GM12875 (cell line): ENCODE measurements around the gene IER5.
A peak's percentile ranks its signal among the peaks of the same experiment; 100 is the strongest.

Source experiments
- H3K4me3 ChIP-seq: one replicate; pipeline ENCODE4 v1.5.1; 2011; ENCODE audit warnings: low read depth, low read length, control low read depth
- CTCF ChIP-seq: IDR thresholded peaks from 2 replicates; pipeline ENCODE4 v1.5.1; 2011; ENCODE audit warnings: low read depth, mild to moderate bottlenecking, control low read depth, inconsistent platforms, low read length, moderate library complexity, borderline replicate concordance; ENCODE audit not compliant: insufficient read depth

Gene IER5

GRCh38 chr1:181104042-181104789 lies 15.7 kb downstream of the IER5 start:
- TF ChIP-seq CTCF = no peak
- peak overlapping the region; percentile 88 for H3K4me3 ChIP-seq

- peak overlapping the region; percentile 88 for H3K4me3 ChIP-seq
- TF ChIP-seq CTCF = peak; percentile 21; the same call in 1 of the 2 replicates
Observed at GRCh38 chr1:181104790-181105133, 16.3 kb downstream of the IER5 start.

GRCh38 chr1:181105134-181106021 lies 16.9 kb downstream of the IER5 start:
- peak overlapping the region; percentile 88 for H3K4me3 ChIP-seq
- TF ChIP-seq CTCF = no peak

GRCh38 chr1:181106022-181106312 lies 17.5 kb downstream of the IER5 start:
- no peak overlapping the region for H3K4me3 ChIP-seq
- TF ChIP-seq CTCF = no peak

- H3K4me3 ChIP-seq = no peak overlapping the region
- TF ChIP-seq CTCF = no peak
Observed at GRCh38 chr1:181106479-181106878, 18.0 kb downstream of the IER5 start.

- no peak overlapping the region for H3K4me3 ChIP-seq
- no peak for TF ChIP-seq CTCF
Observed at GRCh38 chr1:181107711-181108110, 19.2 kb downstream of the IER5 start.
